GM19351 (cell line): ENCODE data around the gene RBMXL2.

Experiments used
- ATAC-seq: cut with Tn5 transposase; IDR thresholded peaks from one replicate; pipeline ENCODE4 v1.9.1; 2021; ENCODE audit warnings: mild to moderate bottlenecking, moderate library complexity; ENCODE audit not compliant: unreplicated experiment

Gene RBMXL2

GRCh38 chr11:7088921-7089320 lies at the start of gene RBMXL2:
Gene RBMXL2 (plus strand): TSS chr11:7088998. CDS start chr11:7089121, 123 bp downstream.
- no peak for ATAC-seq

DNA sequence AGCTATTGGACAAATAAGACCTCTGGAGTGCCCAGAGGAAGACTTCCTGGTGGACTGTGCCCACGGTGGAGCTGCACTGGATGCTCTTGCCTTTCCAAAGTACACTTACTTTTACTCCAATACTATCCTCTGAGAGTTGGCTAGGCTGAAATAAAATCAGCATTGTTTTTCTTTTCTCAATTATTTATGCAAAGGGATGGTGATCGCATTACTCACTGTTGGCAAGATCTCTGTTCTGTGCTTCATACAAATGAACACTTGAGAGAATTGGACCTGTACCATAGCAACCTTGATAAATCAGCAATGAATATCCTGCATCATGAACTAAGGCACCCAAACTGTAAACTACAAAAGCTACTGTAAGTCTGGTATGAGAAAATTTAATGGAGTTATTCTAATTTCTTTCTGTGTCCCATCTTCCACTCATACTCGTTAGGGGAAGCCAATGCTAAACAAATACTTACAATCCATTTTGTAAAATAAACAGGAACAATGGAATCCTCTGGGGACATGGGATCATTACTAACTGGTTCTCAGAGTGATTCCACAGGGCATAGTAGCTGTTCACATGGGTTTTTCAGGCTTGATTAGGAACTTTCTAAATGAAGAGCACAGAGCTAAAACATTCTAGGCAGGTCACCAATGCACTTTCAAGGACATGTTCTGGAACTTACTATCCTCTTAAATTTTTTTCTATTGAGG lies 42.2 kb upstream of the RBMXL2 start:
- no peak for ATAC-seq

GRCh38 chr11:7050191-7050590 lies 38.6 kb upstream of the RBMXL2 start:
- peak; percentile 65 for ATAC-seq

- no peak for ATAC-seq
Observed at GRCh38 chr11:7056828-7057513, 31.8 kb upstream of the RBMXL2 start.

- ATAC-seq = no peak
Observed at GRCh38 chr11:7057641-7058040, 31.2 kb upstream of the RBMXL2 start.

DNA sequence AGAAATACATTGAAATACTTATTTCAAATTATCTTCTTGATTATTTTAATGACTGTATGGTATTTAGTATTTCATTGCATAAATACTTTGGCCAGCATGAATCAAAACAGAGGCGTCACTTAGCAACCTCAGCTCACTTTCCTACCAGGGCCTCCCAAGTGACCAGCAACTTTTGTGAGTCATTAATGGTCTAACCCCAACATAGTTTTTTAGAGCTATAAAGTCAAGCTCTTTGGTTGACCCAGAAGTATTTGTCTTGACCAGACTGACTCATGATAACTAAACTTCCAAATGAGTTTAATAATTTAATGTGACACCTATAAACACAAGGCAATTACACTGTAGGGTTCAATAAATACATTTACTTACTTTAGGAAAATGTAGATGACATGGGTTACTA lies 27.9 kb upstream of the RBMXL2 start:
- ATAC-seq = no peak

DNA sequence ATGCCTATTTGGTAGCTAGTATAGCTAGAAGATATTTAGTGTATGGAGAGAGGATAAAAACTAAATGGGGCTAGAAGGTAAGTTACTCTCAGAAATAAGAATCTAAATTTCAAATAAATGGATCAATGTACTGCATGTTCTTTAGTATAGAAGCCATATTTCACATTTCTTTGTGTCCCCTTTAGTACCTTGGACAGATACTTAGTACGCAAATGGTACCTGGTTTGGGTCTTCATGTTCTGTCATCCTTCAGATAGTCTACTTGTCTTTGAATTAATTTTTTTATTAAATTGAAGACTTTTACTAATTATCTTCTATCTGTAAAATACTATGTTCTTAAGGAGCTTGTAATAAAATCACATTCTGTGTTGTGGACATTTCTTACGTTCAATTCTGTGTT lies 26.3 kb upstream of the RBMXL2 start:
- ATAC-seq = no peak

GRCh38 chr11:7072401-7073028 lies 16.3 kb upstream of the RBMXL2 start:
- ATAC-seq = no peak

- no peak for ATAC-seq
Observed at GRCh38 chr11:7077101-7077500, 11.7 kb upstream of the RBMXL2 start.

- no peak for ATAC-seq
Observed at GRCh38 chr11:7079545-7080135, 9.2 kb upstream of the RBMXL2 start.

DNA sequence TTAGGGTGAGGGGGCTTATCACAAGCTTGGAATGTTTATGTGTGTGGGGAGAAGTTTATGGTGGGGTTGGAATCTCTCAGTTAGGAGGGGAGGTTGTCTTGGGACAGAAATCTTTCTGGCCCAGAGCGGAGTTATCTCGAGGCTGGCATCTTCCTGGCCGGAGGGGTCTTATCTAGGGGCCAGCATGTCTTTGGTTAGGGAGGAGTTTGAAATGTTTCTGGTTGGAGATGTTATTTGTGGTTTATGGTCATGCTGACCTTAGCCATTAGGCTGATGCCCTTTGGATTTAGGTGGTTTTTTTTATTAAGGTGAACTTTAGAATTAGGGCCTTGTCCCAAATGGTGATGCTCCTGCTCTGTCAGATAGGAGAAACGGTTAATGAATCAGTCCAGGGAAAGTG lies 7.9 kb upstream of the RBMXL2 start:
- no peak for ATAC-seq

DNA sequence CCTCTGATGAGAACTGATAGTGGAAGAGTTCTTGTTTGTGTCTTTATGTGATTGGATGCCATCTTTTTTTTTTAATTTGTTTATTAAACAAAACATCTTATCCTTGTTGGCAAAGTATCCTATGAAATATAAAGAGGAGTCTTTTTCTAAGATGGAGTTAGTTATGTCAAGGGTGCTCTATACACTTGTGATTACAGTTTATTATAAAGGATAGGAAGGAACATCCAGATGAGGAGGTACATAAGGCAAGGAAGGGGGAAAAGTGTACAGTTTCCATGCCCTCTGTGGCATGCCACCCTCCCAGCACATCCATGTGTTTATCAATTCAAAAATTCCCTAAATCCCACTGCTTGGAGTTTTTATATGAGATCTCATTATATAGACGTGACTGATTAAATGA lies 7.4 kb upstream of the RBMXL2 start:
- ATAC-seq = no peak

DNA sequence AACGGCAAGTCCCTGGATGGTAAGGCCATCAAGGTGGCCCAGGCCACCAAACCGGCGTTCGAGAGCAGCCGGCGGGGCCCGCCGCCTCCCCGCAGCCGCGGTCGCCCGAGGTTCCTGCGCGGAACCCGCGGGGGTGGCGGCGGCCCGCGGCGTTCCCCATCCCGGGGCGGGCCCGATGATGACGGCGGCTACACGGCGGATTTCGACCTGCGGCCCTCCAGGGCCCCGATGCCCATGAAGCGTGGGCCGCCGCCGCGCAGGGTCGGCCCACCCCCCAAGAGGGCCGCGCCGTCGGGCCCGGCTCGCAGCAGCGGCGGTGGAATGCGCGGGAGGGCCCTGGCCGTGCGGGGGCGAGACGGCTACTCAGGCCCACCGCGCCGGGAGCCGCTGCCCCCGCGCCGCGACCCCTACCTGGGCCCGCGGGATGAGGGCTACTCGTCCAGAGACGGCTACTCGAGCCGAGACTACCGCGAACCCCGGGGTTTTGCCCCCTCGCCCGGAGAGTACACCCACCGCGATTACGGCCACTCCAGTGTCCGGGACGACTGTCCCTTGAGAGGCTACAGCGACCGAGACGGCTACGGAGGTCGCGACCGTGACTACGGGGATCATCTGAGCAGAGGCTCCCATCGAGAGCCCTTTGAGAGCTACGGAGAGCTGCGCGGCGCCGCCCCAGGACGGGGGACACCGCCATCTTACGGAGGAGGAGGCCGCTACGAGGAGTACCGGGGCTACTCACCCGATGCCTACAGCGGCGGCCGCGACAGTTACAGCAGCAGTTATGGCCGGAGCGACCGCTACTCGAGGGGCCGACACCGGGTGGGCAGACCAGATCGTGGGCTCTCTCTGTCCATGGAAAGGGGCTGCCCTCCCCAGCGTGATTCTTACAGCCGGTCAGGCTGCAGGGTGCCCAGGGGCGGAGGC lies 792 bp downstream of the RBMXL2 start:
- ATAC-seq = no peak

DNA sequence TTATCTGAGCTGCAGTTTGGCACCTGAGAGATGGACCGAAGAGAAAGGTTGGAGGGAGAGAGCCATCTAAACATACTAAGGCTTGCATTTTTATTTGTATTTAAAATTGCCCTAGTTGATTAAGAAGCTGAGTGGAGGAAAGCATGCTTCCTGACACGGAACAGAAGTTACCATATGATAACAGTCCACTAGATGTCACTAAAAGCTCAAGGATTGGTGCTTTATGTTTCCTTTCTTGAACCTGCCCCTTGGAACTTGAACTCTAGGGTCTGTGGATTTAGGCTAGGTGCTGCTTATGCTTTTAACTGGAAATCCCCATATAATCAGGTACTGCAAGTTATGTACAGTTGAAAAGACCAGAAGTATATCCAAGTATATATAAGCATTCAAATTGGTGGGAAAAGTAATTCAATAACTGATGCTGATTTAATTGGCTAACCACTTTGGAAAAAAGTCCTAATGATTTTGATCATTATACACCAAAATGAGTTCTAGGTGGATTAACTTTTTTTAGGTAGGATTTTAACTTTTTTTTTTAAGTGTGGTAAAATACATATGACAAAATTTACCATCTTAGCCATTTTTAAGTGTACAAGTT lies 9.5 kb downstream of the RBMXL2 start:
- ATAC-seq = peak; percentile 95

DNA sequence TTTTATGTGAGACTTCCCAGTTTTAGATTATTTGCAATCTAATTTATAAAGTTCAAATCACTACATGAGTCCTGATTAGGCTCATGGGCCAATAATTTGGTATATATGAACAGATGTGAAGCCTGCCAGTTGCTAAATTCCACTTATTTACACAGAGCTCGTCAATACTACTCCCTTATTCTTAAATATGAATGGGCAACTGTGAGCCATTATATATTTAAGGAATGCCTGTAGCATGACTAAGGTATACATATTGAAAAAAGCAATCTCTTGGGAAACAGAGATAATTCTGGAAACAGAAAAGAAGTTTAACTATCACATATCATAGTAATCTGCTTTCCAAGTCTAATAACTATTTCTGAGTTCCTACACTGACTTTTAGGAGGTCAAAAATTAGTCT lies 27.0 kb downstream of the RBMXL2 start:
- no peak for ATAC-seq

DNA sequence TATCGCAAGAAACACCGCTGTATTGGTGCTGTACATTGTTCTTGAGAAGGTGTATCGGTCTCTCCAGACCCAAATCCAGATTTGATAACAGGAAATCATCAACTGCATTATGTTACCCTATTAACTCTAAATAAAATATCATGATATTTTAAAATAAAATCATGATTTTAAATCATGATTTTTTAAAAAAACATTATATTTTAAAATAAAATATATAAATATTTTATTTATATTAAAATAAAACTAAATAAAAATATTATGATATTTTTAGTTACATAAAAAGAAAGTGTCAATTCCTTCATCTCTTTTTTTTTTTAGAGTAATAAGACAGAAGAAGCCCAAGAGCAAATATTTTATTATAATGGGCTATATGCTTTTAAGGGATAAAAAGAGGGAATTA lies 27.6 kb downstream of the RBMXL2 start:
- no peak for ATAC-seq

- ATAC-seq = no peak
Observed at GRCh38 chr11:7138051-7138450, 49.3 kb downstream of the RBMXL2 start.
